GM18502 (cell line): Measurements from ENCODE around the gene ARF1.

Experiments
- ATAC-seq: cut with Tn5 transposase; IDR thresholded peaks from one replicate; pipeline ENCODE4 v1.9.1; 2021; ENCODE audit warnings: mild to moderate bottlenecking; ENCODE audit not compliant: unreplicated experiment, poor library complexity

The ARF1 gene

GRCh38 chr1:228068359-228068758 is 14.1 kb upstream of the ARF1 start:
- no peak for ATAC-seq

- ATAC-seq, result no peak
Observed at GRCh38 chr1:228070173-228070572, 12.3 kb upstream of the ARF1 start.

- ATAC-seq, result no peak
Observed at GRCh38 chr1:228070851-228071250, 11.7 kb upstream of the ARF1 start.

- ATAC-seq, result no peak
Observed at GRCh38 chr1:228071839-228072657, 10.5 kb upstream of the ARF1 start.

- no peak for ATAC-seq
Observed at GRCh38 chr1:228072658-228073043, 9.9 kb upstream of the ARF1 start.

GRCh38 chr1:228073061-228073856 is 9.2 kb upstream of the ARF1 start:
- ATAC-seq, result no peak

GRCh38 chr1:228073857-228074545 is 8.5 kb upstream of the ARF1 start:
- ATAC-seq, result no peak

- no peak for ATAC-seq
Observed at GRCh38 chr1:228074954-228075730, 7.4 kb upstream of the ARF1 start.

GRCh38 chr1:228075801-228076271 is 6.7 kb upstream of the ARF1 start:
- no peak for ATAC-seq

- no peak for ATAC-seq
Observed at GRCh38 chr1:228076796-228077430, 5.6 kb upstream of the ARF1 start.

GRCh38 chr1:228077565-228078330 is 4.8 kb upstream of the ARF1 start:
- no peak for ATAC-seq

GRCh38 chr1:228079013-228079412 is 3.5 kb upstream of the ARF1 start:
- ATAC-seq, result no peak

GRCh38 chr1:228079601-228080263 is 2.8 kb upstream of the ARF1 start:
- no peak for ATAC-seq

GRCh38 chr1:228081144-228081543 is 1.4 kb upstream of the ARF1 start:
- no peak for ATAC-seq

- ATAC-seq, result peak; percentile 17
Observed at GRCh38 chr1:228081578-228082213, 812 bp upstream of the ARF1 start.

- ATAC-seq, result peak; percentile 23
Observed at GRCh38 chr1:228082918-228083870, 686 bp downstream of the ARF1 start.

- ATAC-seq, result no peak
Observed at GRCh38 chr1:228083871-228084278, 1.4 kb downstream of the ARF1 start.
